RWPE2 (cell line): ENCODE data around the gene PPP1R1C.

Source experiments
- ATAC-seq: fragments of 200-7000 bp; cut with Tn5 transposase; 3 replicates; pipeline ENCODE4 v1.9.1; 2021; ENCODE audit warnings: low read depth
- DNase-seq: peaks from one replicate; pipeline ENCODE4 v3.0.0-alpha.2; 2020; ENCODE audit warnings: low spot score
- H3K27ac ChIP-seq: fragments of 450-650 bp; 2 replicates; pipeline ENCODE4 v1.5.1; 2017; ENCODE audit warnings: mild to moderate bottlenecking; ENCODE audit not compliant: poor library complexity, severe bottlenecking
- H3K27me3 ChIP-seq: fragments of 250-450 bp; sonication (Bioruptor Pico); 2 replicates; pipeline ENCODE4 v1.5.1; 2021; ENCODE audit warnings: mild to moderate bottlenecking, moderate library complexity; ENCODE audit not compliant: insufficient read depth, poor library complexity, severe bottlenecking
- H3K36me3 ChIP-seq: fragments of 250-450 bp; sonication (Bioruptor Pico); 2 replicates; pipeline ENCODE4 v1.5.1; 2020; ENCODE audit warnings: low read depth, mild to moderate bottlenecking, moderate library complexity
- H3K4me1 ChIP-seq: fragments of 250-450 bp; sonication (Bioruptor Pico); 2 replicates; pipeline ENCODE4 v1.5.1; 2021; ENCODE audit warnings: mild to moderate bottlenecking, moderate library complexity; ENCODE audit not compliant: insufficient read depth, poor library complexity, severe bottlenecking
- H3K4me3 ChIP-seq: fragments of 250-450 bp; sonication (Bioruptor Pico); 2 replicates; pipeline ENCODE4 v1.5.1; 2021; ENCODE audit warnings: mild to moderate bottlenecking, moderate library complexity; ENCODE audit not compliant: severe bottlenecking
- H3K9me3 ChIP-seq: fragments of 250-450 bp; sonication (Bioruptor Pico); 2 replicates; pipeline ENCODE4 v1.5.1; 2021; ENCODE audit warnings: mild to moderate bottlenecking, moderate library complexity; ENCODE audit not compliant: severe bottlenecking
- CTCF ChIP-seq: fragments of 450-650 bp; IDR thresholded peaks from one replicate; pipeline ENCODE4 v1.5.1; 2017; ENCODE audit warnings: mild to moderate bottlenecking, moderate library complexity; ENCODE audit not compliant: poor library complexity, severe bottlenecking

The PPP1R1C gene

DNA sequence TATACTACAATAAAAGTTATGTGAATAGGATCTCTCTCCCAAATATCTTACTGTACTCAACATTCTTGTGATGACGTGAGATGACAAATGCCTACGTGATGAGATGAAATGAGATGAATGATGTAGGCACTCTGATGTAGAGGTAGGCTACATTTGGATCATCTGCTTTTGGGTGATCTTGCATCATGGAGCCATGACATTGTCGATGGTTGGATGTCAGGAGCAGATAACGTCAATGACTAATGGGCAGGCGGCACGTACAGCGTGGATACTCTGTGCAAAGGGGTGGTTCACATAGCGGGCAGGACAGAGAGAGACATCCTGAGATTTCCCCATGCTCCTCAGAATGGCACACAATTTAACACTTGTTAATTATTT, 40.8 kb upstream of the PPP1R1C start:
- no peak for DNase-seq
- Histone ChIP-seq H3K27ac (no peak overlapping the region), H3K4me3 (no peak overlapping the region), H3K9me3 (no peaks in the 10 kb centered on the region), H3K36me3 (no peaks in the 10 kb centered on the region), H3K4me1 (peaks cover 34% of the 10 kb centered on the region), H3K27me3 (no peaks in the 10 kb centered on the region)
- no peak for ATAC-seq
- TF ChIP-seq CTCF = no peak

- ATAC-seq (peak; percentile 37; the same call in 2 of the 3 replicates), DNase-seq (no peak)
- no peaks in the 10 kb centered on the region for H3K9me3 ChIP-seq
- peak overlapping the region; percentile 96 for H3K27ac ChIP-seq
- no peak for TF ChIP-seq CTCF
- H3K4me1 ChIP-seq = peaks cover 34% of the 10 kb centered on the region
- no peak overlapping the region for H3K4me3 ChIP-seq
- H3K27me3 ChIP-seq = no peaks in the 10 kb centered on the region
- H3K36me3 ChIP-seq = no peaks in the 10 kb centered on the region
Observed at GRCh38 chr2:181946444-181947127, 39.1 kb upstream of the PPP1R1C start.

DNA sequence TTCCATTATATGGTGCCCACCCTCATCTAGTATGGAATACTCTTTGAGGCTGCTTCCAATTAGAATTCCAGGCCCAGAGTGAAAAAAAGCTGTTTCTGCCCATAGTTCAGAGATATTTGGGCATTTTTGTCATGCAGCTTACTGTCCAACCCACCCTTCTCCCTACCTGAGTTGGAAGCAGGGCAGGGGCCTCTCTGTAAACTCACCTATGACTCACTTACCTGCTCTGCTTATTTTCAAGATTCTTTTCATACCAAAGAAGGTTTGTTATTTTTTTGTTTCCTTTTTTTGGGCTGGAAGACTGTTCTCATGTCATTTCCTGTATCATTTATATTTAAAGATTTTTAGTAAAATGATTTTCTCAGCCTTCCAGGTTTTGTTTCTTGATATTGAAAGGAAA, 38.4 kb upstream of the PPP1R1C start:
- Histone ChIP-seq H3K36me3 (no peaks in the 10 kb centered on the region), H3K4me1 (peaks cover 34% of the 10 kb centered on the region), H3K4me3 (no peak overlapping the region), H3K27ac (peak overlapping the region; percentile 96), H3K27me3 (no peaks in the 10 kb centered on the region), H3K9me3 (no peaks in the 10 kb centered on the region)
- no peak for TF ChIP-seq CTCF
- ATAC-seq (peak; percentile 92), DNase-seq (no peak)

- no peak overlapping the region for H3K4me3 ChIP-seq
- DNase-seq (no peak), ATAC-seq (no peak)
- no peak for TF ChIP-seq CTCF
- no peaks in the 10 kb centered on the region for H3K27me3 ChIP-seq
- H3K9me3 ChIP-seq = no peaks in the 10 kb centered on the region
- H3K27ac ChIP-seq = peak overlapping the region; percentile 96
- no peaks in the 10 kb centered on the region for H3K36me3 ChIP-seq
- H3K4me1 ChIP-seq = peaks cover 34% of the 10 kb centered on the region
Observed at GRCh38 chr2:181948227-181948626, 37.4 kb upstream of the PPP1R1C start.

- H3K27ac ChIP-seq = peak overlapping the region; percentile 96
- no peaks in the 10 kb centered on the region for H3K9me3 ChIP-seq
- H3K36me3 ChIP-seq = no peaks in the 10 kb centered on the region
- H3K4me3 ChIP-seq = no peak overlapping the region
- ATAC-seq (peak; percentile 61), DNase-seq (no peak)
- H3K27me3 ChIP-seq = no peaks in the 10 kb centered on the region
- peaks cover 34% of the 10 kb centered on the region for H3K4me1 ChIP-seq
- no peak for TF ChIP-seq CTCF
Observed at GRCh38 chr2:181949047-181949446, 36.6 kb upstream of the PPP1R1C start.
